ENCODE measurements around the gene PTPRG. TPM values are rescaled to one million over a fixed set of nuclear protein-coding genes. Genes with fewer than 3 reads are reported as not detected.

Gene PTPRG
- total RNA-seq, 1 experiment from 2014 or later = 11.7 TPM

DNA sequence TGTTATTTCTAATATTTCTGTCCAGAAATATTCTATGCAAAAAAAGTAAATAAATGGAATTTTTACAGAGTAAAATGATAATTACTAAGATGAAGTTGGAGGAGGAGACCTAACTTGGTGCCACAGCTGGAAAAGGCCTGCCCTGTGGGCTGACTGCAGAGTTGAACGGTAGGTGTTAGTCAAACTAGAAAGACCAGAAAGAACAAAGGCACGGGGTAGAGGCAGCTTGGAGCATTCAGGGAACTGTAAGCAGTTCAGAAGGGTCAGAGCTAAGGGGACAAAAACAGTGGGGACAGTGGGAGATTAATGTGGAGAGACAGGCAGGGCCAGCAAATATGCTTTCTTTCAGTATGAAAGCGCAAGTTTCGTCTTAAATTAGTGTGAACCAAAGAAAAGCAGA, 39.3 kb upstream of the PTPRG start:
- BruUV-seq (replicated peaks) = no TSS peak
- H3K4me1 ChIP-seq (ENCODE audit: insufficient read depth, low read length, poor library complexity, severe bottlenecking) = no peaks in the 10 kb centered on the region
- H3K27ac ChIP-seq (ENCODE audit: low read depth, low read length, poor library complexity, severe bottlenecking) = no peak overlapping the region
- no peaks in the 10 kb centered on the region for H3K36me3 ChIP-seq (ENCODE audit: insufficient read depth, low read length, poor library complexity, severe bottlenecking)
- H3K27me3 ChIP-seq (replicated peaks; ENCODE audit: insufficient read depth, low read depth, low read length, poor library complexity) = no peaks in the 10 kb centered on the region
- H3K9me3 ChIP-seq (ENCODE audit: low read depth, low read length, poor library complexity, severe bottlenecking) = no peaks in the 10 kb centered on the region
- POLR2A ChIA-PET (ENCODE audit: low non-redundant PET) = no interaction called here
- no peak for DNase-seq (ENCODE audit: low spot score)
- no peak for TF ChIP-seq EZH2 (IDR thresholded peaks at IDR 0.05; ENCODE audit: borderline replicate concordance, low read depth, low read length, poor library complexity, severe bottlenecking)
- TF ChIP-seq, protein P1, sequence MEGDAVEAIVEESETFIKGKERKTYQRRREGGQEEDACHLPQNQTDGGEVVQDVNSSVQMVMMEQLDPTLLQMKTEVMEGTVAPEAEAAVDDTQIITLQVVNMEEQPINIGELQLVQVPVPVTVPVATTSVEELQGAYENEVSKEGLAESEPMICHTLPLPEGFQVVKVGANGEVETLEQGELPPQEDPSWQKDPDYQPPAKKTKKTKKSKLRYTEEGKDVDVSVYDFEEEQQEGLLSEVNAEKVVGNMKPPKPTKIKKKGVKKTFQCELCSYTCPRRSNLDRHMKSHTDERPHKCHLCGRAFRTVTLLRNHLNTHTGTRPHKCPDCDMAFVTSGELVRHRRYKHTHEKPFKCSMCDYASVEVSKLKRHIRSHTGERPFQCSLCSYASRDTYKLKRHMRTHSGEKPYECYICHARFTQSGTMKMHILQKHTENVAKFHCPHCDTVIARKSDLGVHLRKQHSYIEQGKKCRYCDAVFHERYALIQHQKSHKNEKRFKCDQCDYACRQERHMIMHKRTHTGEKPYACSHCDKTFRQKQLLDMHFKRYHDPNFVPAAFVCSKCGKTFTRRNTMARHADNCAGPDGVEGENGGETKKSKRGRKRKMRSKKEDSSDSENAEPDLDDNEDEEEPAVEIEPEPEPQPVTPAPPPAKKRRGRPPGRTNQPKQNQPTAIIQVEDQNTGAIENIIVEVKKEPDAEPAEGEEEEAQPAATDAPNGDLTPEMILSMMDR (conservative IDR thresholded peaks at IDR 0.05; ENCODE audit: low read depth, low read length) = no peak
- CTCF ChIA-PET = interaction anchor here (1.1 kb wide), 1 partner anchor 140 kb away, joined by 3 read pairs; no protein-coding TSS in a partner anchor
- intact Hi-C loops (cut with micrococcal nuclease; ENCODE audit: unreplicated experiment) = no loop called here
- H3K4me3 ChIP-seq (ENCODE audit: low read depth, low read length, poor library complexity, severe bottlenecking) = no peak overlapping the region

DNA sequence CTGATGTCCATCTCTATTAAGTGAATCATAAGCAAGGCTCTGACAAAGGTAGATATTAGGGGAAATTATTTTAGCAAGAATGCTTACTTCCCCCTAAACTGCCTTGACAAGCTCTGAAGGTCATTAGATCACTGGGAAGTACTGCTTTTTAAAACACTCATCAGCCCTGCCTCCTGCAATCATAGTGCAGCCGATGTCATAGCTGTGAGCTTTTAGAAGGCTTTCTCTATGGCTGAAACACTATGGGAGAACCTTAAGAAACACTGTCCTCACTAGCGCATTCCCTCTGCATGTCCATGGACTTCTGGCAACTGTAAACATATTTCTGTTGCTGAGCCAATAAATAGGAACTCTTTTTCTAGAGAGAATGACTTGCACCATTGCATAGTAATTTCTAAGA, 38.7 kb upstream of the PTPRG start:
- no peaks in the 10 kb centered on the region for H3K27me3 ChIP-seq (replicated peaks; ENCODE audit: insufficient read depth, low read depth, low read length, poor library complexity)
- H3K36me3 ChIP-seq (ENCODE audit: insufficient read depth, low read length, poor library complexity, severe bottlenecking) = no peaks in the 10 kb centered on the region
- TF ChIP-seq, protein P1 (conservative IDR thresholded peaks at IDR 0.05; ENCODE audit: low read depth, low read length) = no peak
- TF ChIP-seq EZH2 (IDR thresholded peaks at IDR 0.05; ENCODE audit: borderline replicate concordance, low read depth, low read length, poor library complexity, severe bottlenecking) = no peak
- H3K27ac ChIP-seq (ENCODE audit: low read depth, low read length, poor library complexity, severe bottlenecking) = no peak overlapping the region
- ChIA-PET POLR2A (ENCODE audit: low non-redundant PET) (no interaction called here), CTCF (interaction anchor here (0.5 to 1.1 kb wide), 2 partner anchors 141 to 499 kb away, joined by 3 to 10 read pairs; no protein-coding TSS in a partner anchor)
- no TSS peak for BruUV-seq (replicated peaks)
- DNase-seq (ENCODE audit: low spot score) = no peak
- no peaks in the 10 kb centered on the region for H3K9me3 ChIP-seq (ENCODE audit: low read depth, low read length, poor library complexity, severe bottlenecking)
- intact Hi-C loops (cut with micrococcal nuclease; ENCODE audit: unreplicated experiment) = no loop called here
- H3K4me1 ChIP-seq (ENCODE audit: insufficient read depth, low read length, poor library complexity, severe bottlenecking) = no peaks in the 10 kb centered on the region
- no peak overlapping the region for H3K4me3 ChIP-seq (ENCODE audit: low read depth, low read length, poor library complexity, severe bottlenecking)

DNA sequence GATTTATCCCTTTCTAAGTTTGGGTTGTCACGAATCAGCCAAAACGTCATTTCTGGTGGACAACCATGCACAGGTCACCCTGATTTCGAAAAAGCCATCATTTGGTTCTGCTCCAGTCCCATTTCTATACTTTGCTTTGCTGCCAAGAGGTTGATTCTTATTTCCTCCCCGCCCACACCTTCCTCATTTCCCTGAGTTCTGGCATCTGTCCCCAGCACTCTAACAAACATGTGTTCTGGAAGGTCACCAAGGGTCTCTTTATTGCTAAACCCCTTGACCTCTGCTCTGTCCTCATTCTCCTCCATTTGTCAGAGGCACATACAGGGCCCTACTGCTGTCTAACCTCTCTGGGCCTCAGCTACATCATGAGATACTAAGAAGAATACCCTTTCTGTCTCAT, 36.4 kb upstream of the PTPRG start:
- no peak for TF ChIP-seq EZH2 (IDR thresholded peaks at IDR 0.05; ENCODE audit: borderline replicate concordance, low read depth, low read length, poor library complexity, severe bottlenecking)
- TF ChIP-seq, protein P1 (conservative IDR thresholded peaks at IDR 0.05; ENCODE audit: low read depth, low read length) = no peak

More for the DNA sequence above, 36.4 kb upstream of the PTPRG start:
- no peak overlapping the region for H3K4me3 ChIP-seq (ENCODE audit: low read depth, low read length, poor library complexity, severe bottlenecking)
- no peaks in the 10 kb centered on the region for H3K36me3 ChIP-seq (ENCODE audit: insufficient read depth, low read length, poor library complexity, severe bottlenecking)
- no peak overlapping the region for H3K27ac ChIP-seq (ENCODE audit: low read depth, low read length, poor library complexity, severe bottlenecking)
- H3K27me3 ChIP-seq (replicated peaks; ENCODE audit: insufficient read depth, low read depth, low read length, poor library complexity) = no peaks in the 10 kb centered on the region
- intact Hi-C loops (cut with micrococcal nuclease; ENCODE audit: unreplicated experiment) = no loop called here
- DNase-seq (ENCODE audit: low spot score) = no peak
- ChIA-PET CTCF (no interaction called here), POLR2A (ENCODE audit: low non-redundant PET) (no interaction called here)
- H3K4me1 ChIP-seq (ENCODE audit: insufficient read depth, low read length, poor library complexity, severe bottlenecking) = no peaks in the 10 kb centered on the region
- no peaks in the 10 kb centered on the region for H3K9me3 ChIP-seq (ENCODE audit: low read depth, low read length, poor library complexity, severe bottlenecking)
- no TSS peak for BruUV-seq (replicated peaks)
